Neural cell (in vitro differentiated cells): ENCODE data around the gene TRERF1. TPM values are rescaled to one million over a fixed set of nuclear protein-coding genes. Genes with fewer than 3 reads are reported as not detected.

Experiments used
- H2AFZ ChIP-seq: fragments of 200-600, 300-800 bp; sonication (generic), shearing (Covaris generic); 2 replicates; pipeline ENCODE4 v1.6.0; 2014; ENCODE audit warnings: low read depth, mild to moderate bottlenecking, antibody characterized with exemption, low read length, moderate library complexity
- H3F3A ChIP-seq: fragments of 200-600 bp; shearing (Covaris generic); 2 replicates; pipeline ENCODE4 v1.6.1; 2016; ENCODE audit warnings: mild to moderate bottlenecking, moderate library complexity, mixed read lengths, antibody characterized with exemption, low read length; ENCODE audit not compliant: insufficient read depth, poor library complexity, severe bottlenecking
- H3K27ac ChIP-seq: fragments of 200-600, 300-800 bp; sonication (generic), shearing (Covaris generic); 2 replicates; pipeline ENCODE4 v1.5.1; 2014; ENCODE audit warnings: mild to moderate bottlenecking, low read length, moderate library complexity
- H3K27me3 ChIP-seq: fragments of 300-800, 200-600 bp; sonication (generic), shearing (Covaris generic); 2 replicates; pipeline ENCODE4 v1.6.0; 2014; ENCODE audit warnings: mild to moderate bottlenecking, low read depth, low read length, moderate library complexity; ENCODE audit not compliant: insufficient read depth
- H3K36me3 ChIP-seq: fragments of 300-800, 200-600 bp; sonication (generic), shearing (Covaris generic); 2 replicates; pipeline ENCODE4 v1.5.1; 2014; ENCODE audit warnings: mild to moderate bottlenecking, antibody characterized with exemption, low read length, moderate library complexity; ENCODE audit not compliant: insufficient read depth
- H3K4me2 ChIP-seq: fragments of 300-800, 200-600 bp; sonication (generic), shearing (Covaris generic); 2 replicates; pipeline ENCODE4 v1.6.0; 2014; ENCODE audit warnings: mild to moderate bottlenecking, low read length
- H3K4me3 ChIP-seq: fragments of 300-800, 200-600 bp; sonication (generic), shearing (Covaris generic); 2 replicates; pipeline ENCODE4 v1.5.1; 2014; ENCODE audit warnings: mild to moderate bottlenecking, low read length, moderate library complexity
- H3K79me2 ChIP-seq: fragments of 200-600 bp; shearing (Covaris generic); replicated peaks from 2 replicates; pipeline ENCODE4 v1.6.0; 2014; ENCODE audit warnings: mild to moderate bottlenecking, low read length, moderate library complexity; ENCODE audit not compliant: insufficient read depth
- H3K9ac ChIP-seq: fragments of 300-800, 200-600 bp; sonication (generic), shearing (Covaris generic); 2 replicates; pipeline ENCODE4 v1.6.1; 2016; ENCODE audit warnings: mild to moderate bottlenecking, low read length, mixed read lengths
- H3K9me2 ChIP-seq: fragments of 200-600 bp; shearing (Covaris generic); 2 replicates; pipeline ENCODE4 v1.6.1; 2016; ENCODE audit warnings: mild to moderate bottlenecking, low read length, mixed read lengths; ENCODE audit not compliant: insufficient read depth
- H3K9me3 ChIP-seq: fragments of 200-600, 300-800 bp; sonication (generic), shearing (Covaris generic); 2 replicates; pipeline ENCODE4 v1.6.1; 2016; ENCODE audit warnings: mild to moderate bottlenecking, mixed run types, low read length, moderate library complexity, mixed read lengths
- H4K20me1 ChIP-seq: fragments of 200-600 bp; shearing (Covaris generic); 2 replicates; pipeline ENCODE4 v1.6.1; 2016; ENCODE audit warnings: mild to moderate bottlenecking, mixed run types; ENCODE audit not compliant: insufficient read depth
- EP300 ChIP-seq: fragments of 450-650 bp; conservative IDR thresholded peaks from 2 replicates; pipeline ENCODE4 v1.6.1; 2014; ENCODE audit warnings: antibody characterized with exemption, mild to moderate bottlenecking, moderate library complexity; ENCODE audit not compliant: poor library complexity, severe bottlenecking
- EZH2 ChIP-seq: fragments of 200-600, 300-800 bp; shearing (Covaris generic), sonication (generic); IDR thresholded peaks from 2 replicates; pipeline ENCODE4 v1.6.1; 2014; ENCODE audit warnings: antibody characterized with exemption, low read length, borderline replicate concordance, mild to moderate bottlenecking; ENCODE audit not compliant: insufficient read depth, poor library complexity, severe bottlenecking
- MXI1 ChIP-seq: fragments of 450-650 bp; conservative IDR thresholded peaks from 2 replicates; pipeline ENCODE4 v1.6.1; 2014; ENCODE audit warnings: antibody characterized with exemption, mild to moderate bottlenecking; ENCODE audit not compliant: poor library complexity, severe bottlenecking
- POLR2AphosphoS5 ChIP-seq: IDR thresholded peaks from 2 replicates; pipeline ENCODE4 v1.6.1; 2012
- RAD21 ChIP-seq: fragments of 450-650 bp; conservative IDR thresholded peaks from 2 replicates; pipeline ENCODE4 v1.6.1; 2014; ENCODE audit warnings: antibody characterized with exemption, mild to moderate bottlenecking, moderate library complexity
- SMC3 ChIP-seq: fragments of 450-650 bp; conservative IDR thresholded peaks from 2 replicates; pipeline ENCODE4 v1.6.1; 2014; ENCODE audit warnings: antibody characterized with exemption, mild to moderate bottlenecking, moderate library complexity; ENCODE audit not compliant: poor library complexity
- TAF1 ChIP-seq: IDR thresholded peaks from 2 replicates; pipeline ENCODE4 v1.6.1; 2012; ENCODE audit warnings: low read depth
- polyA plus RNA-seq: library from polyadenylated mRNA; depleted of rRNA; stranded (reverse); fragments of >200 nt; gene quantifications from 2 replicates; pipeline ENCODE4 v1.2.3, GENCODE V29; 2014
- TF ChIP-seq, protein P1 (sequence below): IDR thresholded peaks from 2 replicates; pipeline ENCODE4 v1.6.1; 2012; ENCODE audit warnings: borderline replicate concordance
- TF ChIP-seq, protein P2 (sequence below): fragments of 450-650 bp; IDR thresholded peaks from 2 replicates; pipeline ENCODE4 v1.5.1; 2014; ENCODE audit warnings: antibody characterized with exemption, mild to moderate bottlenecking, moderate library complexity; ENCODE audit not compliant: poor library complexity, severe bottlenecking

Gene TRERF1
- polyA plus RNA-seq, 1 donor from 2014 or later: 4.5 TPM

DNA sequence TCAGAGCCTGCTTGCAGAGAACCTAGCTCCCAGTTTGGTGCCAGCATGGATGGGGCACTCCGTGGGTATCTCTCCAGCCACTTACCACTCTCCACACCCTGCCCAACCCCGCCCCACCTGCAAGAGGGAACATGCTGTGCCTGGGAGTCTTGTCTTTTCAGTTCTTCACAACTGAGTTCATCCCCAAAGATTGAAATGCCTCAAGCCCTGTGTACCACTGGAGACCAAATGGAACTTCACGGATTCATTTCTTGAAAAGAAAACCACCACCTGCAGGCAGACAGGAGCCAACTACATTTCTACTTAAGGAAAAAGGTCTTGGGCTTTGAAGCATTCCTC, 50.1 kb downstream of the TRERF1 start:
- no peaks in the 10 kb centered on the region for H3F3A ChIP-seq
- H2AFZ ChIP-seq: no peak overlapping the region
- H3K27ac ChIP-seq: no peak overlapping the region
- no peaks in the 10 kb centered on the region for H3K27me3 ChIP-seq
- peaks cover 11% of the 10 kb centered on the region for H3K79me2 ChIP-seq
- no peaks in the 10 kb centered on the region for H4K20me1 ChIP-seq
- no peak overlapping the region for H3K4me2 ChIP-seq
- no peak overlapping the region for H3K9ac ChIP-seq
- H3K9me3 ChIP-seq: no peaks in the 10 kb centered on the region
- H3K9me2 ChIP-seq: no peaks in the 10 kb centered on the region
- TF ChIP-seq RAD21 (no peak), POLR2AphosphoS5 (no peak), MXI1 (no peak), EZH2 (no peak), SMC3 (no peak), TAF1 (no peak), EP300 (no peak)
- TF ChIP-seq, protein P1, sequence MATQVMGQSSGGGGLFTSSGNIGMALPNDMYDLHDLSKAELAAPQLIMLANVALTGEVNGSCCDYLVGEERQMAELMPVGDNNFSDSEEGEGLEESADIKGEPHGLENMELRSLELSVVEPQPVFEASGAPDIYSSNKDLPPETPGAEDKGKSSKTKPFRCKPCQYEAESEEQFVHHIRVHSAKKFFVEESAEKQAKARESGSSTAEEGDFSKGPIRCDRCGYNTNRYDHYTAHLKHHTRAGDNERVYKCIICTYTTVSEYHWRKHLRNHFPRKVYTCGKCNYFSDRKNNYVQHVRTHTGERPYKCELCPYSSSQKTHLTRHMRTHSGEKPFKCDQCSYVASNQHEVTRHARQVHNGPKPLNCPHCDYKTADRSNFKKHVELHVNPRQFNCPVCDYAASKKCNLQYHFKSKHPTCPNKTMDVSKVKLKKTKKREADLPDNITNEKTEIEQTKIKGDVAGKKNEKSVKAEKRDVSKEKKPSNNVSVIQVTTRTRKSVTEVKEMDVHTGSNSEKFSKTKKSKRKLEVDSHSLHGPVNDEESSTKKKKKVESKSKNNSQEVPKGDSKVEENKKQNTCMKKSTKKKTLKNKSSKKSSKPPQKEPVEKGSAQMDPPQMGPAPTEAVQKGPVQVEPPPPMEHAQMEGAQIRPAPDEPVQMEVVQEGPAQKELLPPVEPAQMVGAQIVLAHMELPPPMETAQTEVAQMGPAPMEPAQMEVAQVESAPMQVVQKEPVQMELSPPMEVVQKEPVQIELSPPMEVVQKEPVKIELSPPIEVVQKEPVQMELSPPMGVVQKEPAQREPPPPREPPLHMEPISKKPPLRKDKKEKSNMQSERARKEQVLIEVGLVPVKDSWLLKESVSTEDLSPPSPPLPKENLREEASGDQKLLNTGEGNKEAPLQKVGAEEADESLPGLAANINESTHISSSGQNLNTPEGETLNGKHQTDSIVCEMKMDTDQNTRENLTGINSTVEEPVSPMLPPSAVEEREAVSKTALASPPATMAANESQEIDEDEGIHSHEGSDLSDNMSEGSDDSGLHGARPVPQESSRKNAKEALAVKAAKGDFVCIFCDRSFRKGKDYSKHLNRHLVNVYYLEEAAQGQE: no peak
- TF ChIP-seq, protein P2, sequence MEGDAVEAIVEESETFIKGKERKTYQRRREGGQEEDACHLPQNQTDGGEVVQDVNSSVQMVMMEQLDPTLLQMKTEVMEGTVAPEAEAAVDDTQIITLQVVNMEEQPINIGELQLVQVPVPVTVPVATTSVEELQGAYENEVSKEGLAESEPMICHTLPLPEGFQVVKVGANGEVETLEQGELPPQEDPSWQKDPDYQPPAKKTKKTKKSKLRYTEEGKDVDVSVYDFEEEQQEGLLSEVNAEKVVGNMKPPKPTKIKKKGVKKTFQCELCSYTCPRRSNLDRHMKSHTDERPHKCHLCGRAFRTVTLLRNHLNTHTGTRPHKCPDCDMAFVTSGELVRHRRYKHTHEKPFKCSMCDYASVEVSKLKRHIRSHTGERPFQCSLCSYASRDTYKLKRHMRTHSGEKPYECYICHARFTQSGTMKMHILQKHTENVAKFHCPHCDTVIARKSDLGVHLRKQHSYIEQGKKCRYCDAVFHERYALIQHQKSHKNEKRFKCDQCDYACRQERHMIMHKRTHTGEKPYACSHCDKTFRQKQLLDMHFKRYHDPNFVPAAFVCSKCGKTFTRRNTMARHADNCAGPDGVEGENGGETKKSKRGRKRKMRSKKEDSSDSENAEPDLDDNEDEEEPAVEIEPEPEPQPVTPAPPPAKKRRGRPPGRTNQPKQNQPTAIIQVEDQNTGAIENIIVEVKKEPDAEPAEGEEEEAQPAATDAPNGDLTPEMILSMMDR: no peak
- H3K36me3 ChIP-seq: no peaks in the 10 kb centered on the region
- no peak overlapping the region for H3K4me3 ChIP-seq

DNA sequence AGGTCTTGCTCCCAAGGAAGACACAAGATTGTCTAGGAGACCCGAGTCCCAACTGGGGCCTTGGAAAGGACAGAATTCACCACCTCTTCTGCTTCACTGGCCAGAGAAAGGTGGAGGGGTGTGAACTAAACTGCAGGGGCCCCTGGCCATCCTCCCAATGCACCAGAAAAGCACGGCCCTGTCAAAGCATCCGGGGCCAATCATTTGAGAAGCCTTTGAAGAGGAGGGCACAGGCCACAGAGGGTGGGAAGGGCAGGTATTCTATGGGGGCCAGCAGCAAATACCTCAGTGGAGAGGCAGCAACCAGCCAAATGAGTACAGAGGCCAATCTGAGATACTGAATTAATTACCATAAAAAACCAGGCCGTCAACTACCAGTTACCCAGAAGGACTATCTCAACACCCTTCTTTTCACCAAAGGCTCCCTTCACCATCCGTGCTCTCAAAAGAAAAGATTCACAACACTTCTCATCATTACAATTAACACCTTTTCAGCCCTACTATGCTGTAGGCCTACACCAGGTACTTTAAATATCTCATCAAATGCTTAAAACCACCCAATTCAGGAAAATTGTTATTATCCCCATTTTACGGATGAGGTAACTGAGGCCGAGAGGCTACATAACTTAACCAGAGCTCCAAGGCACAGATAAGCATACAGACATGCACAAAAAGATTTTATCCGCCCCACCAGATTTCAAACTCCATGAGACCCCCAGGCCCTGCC, 50.7 kb downstream of the TRERF1 start:
- Histone ChIP-seq H4K20me1 (no peaks in the 10 kb centered on the region), H3K4me3 (no peak overlapping the region), H3K9me2 (no peaks in the 10 kb centered on the region), H3K27ac (no peak overlapping the region), H3K79me2 (peaks cover 10% of the 10 kb centered on the region), H3K36me3 (no peaks in the 10 kb centered on the region), H3K27me3 (no peaks in the 10 kb centered on the region), H3K9me3 (no peaks in the 10 kb centered on the region), H2AFZ (no peak overlapping the region), H3K9ac (no peak overlapping the region), H3F3A (no peaks in the 10 kb centered on the region), H3K4me2 (no peak overlapping the region)
- no peak for TF ChIP-seq EZH2
- no peak for TF ChIP-seq RAD21
- TF ChIP-seq POLR2AphosphoS5: no peak
- TF ChIP-seq TAF1: no peak
- TF ChIP-seq, protein P1: no peak
- no peak for TF ChIP-seq MXI1
- TF ChIP-seq, protein P2: no peak
